ENCODE results near the gene KRT36. TPM values are rescaled to one million over a fixed set of nuclear protein-coding genes. Genes with fewer than 3 reads are reported as not detected.

Gene KRT36
- total RNA-seq, 4 donors from 2014 or later, result not detected

DNA sequence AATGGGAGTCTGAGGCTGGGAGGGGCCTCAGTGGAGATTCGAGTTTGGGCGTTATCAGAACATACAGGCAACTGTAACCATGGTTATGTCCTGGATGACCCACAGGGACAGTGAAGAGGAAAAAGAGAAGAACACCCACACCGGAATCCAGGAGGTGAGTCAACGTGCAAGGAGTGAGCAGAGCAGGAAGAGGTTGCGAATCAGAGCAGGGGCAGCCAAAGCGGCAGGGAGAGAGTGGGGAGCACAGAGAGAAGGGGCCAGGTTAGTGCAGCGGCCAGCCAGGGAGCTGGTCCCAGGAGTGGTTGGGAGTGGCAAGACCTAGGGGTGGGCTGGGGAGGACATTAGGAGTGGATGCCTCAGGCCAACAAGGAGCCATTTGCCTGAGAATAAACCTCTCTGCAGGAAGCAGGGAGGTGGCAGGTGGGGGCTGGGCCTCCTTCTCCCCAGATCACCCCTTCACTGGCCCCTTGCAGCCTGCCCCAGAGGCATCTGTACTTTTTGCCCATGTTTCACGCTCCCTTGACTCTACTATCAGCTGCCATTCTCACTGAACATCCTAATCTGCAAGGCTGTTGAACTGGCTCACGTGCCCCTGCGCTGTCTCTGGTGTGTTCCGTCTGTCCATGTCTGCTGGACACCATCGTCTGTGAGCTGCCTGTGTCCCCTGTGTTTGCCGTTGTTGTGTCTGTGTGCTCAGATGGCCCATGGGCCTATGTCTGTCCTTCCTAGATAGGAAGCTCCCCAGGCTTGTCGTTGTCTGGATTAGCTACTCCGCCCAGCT, 10.6 kb upstream of the KRT36 start:
- ATAC-seq (ENCODE audit: low FRiP score) (peak; percentile 41), DNase-seq (ENCODE audit: low spot score) (no peak)
- TF ChIP-seq, protein P1, sequence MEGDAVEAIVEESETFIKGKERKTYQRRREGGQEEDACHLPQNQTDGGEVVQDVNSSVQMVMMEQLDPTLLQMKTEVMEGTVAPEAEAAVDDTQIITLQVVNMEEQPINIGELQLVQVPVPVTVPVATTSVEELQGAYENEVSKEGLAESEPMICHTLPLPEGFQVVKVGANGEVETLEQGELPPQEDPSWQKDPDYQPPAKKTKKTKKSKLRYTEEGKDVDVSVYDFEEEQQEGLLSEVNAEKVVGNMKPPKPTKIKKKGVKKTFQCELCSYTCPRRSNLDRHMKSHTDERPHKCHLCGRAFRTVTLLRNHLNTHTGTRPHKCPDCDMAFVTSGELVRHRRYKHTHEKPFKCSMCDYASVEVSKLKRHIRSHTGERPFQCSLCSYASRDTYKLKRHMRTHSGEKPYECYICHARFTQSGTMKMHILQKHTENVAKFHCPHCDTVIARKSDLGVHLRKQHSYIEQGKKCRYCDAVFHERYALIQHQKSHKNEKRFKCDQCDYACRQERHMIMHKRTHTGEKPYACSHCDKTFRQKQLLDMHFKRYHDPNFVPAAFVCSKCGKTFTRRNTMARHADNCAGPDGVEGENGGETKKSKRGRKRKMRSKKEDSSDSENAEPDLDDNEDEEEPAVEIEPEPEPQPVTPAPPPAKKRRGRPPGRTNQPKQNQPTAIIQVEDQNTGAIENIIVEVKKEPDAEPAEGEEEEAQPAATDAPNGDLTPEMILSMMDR (IDR thresholded peaks at IDR 0.05), result no peak

DNA sequence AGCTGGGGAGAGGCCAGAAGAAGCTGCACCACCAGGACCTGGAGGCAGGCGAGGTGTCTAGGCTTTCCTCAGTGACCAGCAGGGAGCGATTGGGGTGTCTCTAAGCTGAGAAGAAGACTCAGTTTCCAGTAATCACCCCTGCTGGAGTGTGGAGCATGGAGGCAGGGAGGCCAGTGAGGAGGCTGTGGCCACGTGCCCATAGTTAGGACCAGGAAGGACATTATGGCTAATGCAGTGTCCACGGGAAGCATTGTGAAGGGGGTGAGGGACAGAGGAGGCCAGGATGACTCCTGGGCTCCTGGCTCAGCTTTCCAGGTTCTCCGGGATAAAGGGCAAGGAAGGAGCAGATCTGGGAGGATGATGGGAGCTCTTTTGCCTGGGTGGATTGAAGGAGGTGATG, 10.0 kb upstream of the KRT36 start:
- ATAC-seq (ENCODE audit: low FRiP score), result no peak
- DNase-seq (ENCODE audit: low spot score), result no peak
- TF ChIP-seq, protein P1 (IDR thresholded peaks at IDR 0.05), result no peak

DNA sequence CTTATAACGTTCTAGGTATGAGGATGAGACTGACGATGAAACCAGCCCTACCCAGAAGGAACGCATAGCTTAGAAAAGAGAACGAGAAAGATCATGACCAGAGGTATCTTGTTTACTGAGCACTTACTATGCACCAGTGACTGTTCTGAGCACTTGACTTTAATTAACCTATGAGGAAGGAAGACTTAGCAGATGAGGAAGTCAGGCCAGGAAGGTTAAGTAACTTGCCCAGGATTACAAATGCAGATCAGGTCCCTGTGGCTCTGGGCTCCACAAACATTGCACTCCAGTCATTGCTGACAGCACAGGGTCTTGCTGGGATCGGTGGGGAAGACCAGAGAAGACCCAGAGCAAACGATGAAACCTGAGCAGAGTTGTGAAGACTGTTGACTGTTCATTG, 8.6 kb upstream of the KRT36 start:
- no peak for DNase-seq (ENCODE audit: low spot score)
- TF ChIP-seq, protein P1 (IDR thresholded peaks at IDR 0.05), result no peak
- no peak for ATAC-seq (ENCODE audit: low FRiP score)

DNA sequence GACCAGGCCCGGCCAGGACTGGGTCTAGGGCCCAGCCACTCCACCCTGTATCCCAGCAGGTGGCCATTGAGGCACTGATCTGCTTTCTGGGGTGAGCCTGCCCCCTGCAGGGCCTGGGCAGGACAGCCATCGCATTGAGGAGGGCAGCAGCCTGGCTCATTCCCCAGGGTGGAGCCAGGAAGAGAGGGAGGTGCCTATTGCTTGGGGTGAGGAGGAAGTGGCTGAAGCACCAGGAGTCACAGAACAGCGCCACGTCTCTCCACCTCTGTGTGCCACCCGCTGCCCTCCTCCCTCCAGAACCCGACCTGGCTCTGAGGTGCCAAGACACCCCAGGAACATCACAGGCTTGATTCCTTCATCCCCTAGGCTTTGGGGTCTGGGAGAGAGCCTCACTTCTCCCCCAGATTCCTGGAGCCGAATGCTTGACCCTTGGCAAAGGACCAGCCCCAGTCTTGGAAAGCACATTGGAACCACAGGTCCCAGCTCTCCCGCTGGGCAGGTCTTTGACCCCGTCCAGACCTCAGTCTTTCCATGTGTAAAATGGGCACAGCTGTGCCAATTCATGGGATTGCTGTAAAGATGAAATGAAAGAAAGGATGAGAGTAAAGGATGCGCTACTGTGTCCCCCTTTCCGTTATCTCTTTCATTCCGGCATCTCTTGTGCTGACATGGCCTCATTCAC, 7.2 kb upstream of the KRT36 start:
- ATAC-seq (ENCODE audit: low FRiP score) (peak; percentile 75), DNase-seq (ENCODE audit: low spot score) (no peak)
- TF ChIP-seq, protein P1 (IDR thresholded peaks at IDR 0.05), result no peak

DNA sequence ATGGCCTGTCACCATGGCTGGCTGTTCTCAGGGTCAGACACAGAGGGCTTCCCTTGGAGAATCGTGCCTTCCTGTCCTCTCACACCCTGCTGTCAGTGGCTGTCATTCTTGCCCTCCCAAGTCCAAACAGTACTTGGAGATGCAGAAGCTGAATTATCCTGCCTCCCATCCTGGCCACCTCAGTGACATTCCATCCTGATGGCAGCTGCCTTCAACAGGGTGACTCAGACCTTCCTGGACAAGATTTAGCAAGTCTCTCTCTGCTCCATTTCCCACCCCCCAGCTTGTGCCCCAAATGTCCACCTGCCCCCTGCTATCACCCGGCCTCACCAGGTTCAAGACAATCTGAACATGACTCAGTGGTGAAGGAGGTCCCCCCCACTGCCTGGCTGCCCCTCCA, 4.8 kb upstream of the KRT36 start:
- DNase-seq (ENCODE audit: low spot score), result no peak
- TF ChIP-seq, protein P1 (IDR thresholded peaks at IDR 0.05), result no peak
- no peak for ATAC-seq (ENCODE audit: low FRiP score)

DNA sequence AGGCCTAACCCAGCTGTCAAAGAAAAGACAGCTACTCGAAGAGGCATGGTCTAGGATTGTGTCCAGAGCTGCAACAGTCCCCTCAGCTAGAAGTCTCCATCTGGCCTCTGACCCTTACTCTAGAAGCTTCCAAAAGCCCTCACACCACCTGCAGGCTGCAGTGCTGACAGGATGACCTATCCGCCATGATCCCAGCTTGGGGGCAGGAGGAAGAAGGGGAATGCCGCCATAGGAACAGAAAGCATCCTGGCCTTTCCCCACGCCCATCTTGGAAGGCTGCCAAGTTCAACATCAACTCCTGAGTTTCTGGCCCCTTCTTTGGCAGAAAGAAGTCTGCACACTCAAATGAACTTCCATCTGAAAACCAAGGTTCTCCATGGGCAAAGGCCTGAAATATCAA, 3.1 kb upstream of the KRT36 start:
- DNase-seq (ENCODE audit: low spot score), result no peak
- TF ChIP-seq, protein P1 (IDR thresholded peaks at IDR 0.05), result no peak
- no peak for ATAC-seq (ENCODE audit: low FRiP score)

DNA sequence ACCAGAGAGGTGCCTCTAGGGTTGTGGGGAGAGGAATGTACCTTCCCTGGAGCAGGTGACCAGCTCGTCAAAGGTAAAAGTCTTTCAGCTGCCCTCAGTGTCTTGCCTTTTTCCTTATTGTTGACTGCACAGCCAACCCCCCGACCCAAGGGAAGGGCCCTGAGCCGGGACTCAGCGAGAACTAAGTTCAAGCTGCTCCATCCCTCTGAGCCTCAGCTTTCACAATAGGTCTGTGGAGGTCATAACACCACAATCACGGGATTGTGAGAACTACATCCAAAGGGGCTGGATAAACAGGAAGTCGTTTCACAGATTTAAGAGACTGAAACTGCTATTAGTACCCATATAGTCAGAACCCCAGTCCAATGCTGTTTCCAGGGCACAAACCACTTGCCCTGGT, 2.6 kb upstream of the KRT36 start:
- DNase-seq (ENCODE audit: low spot score) (no peak), ATAC-seq (ENCODE audit: low FRiP score) (no peak)
- TF ChIP-seq, protein P1 (IDR thresholded peaks at IDR 0.05), result no peak

All from omental fat pad (tissue), 4 donors.